HG02759 (cell line): ENCODE results near the gene CELF4.

Experiments
- ATAC-seq: cut with Tn5 transposase; IDR thresholded peaks from one replicate; pipeline ENCODE4 v1.9.1; 2021; ENCODE audit warnings: mild to moderate bottlenecking, moderate library complexity; ENCODE audit not compliant: unreplicated experiment

The CELF4 gene

DNA sequence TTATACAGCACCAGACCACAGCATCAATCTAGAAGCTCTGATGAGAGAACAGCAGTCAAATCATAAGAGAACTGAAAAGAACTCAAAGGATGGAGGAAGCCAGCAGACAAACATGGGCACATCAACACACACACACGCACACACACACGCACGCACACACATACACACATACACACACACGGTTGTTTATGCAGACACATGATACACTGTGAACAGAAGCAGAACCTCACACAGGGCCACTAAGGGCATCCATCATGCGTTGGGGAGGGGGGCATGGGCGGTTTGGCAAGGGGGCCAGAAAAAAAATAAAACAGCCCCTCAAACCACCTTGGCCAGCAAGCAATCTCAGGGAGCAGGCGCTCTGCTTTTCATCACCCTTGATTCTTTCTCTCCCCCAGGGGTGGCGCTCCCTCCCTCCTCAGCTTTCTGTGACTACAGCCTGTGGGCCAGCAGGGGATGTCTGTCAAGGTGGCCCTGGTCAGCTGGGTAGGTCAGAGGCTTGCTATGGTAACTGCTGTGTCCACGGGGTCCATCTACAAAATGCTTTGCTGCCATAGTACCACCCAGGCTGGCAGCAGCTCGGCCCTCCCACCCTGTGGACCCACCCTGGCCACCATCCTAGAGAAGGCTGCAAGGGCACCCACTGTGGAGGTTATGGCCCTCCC, 318.0 kb downstream of the CELF4 start:
- ATAC-seq, result no peak

DNA sequence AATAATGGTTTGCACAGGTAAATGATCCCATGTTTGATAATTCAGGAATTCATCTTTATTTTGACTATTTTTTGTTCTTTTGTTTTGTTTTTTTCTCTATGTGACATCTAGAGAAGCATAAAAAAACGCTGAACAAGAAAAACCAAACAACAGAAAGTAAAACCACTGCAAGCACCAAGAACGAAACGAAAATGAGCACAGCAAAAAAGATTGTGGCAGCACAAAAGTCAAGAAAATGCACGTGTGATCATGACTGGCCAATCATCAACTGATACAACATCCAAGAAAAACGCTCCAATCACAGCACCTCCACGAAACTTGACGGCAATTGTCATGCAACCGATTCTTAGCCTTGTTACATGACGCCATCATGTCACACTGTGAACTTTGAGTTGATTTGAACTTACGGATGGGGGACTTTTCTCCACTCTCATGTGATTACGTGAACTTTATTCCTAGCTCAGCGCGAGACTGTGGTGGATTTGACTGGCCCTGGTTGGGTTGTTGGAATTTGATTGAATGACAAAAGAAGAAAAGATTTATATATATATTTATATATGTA, 318.7 kb downstream of the CELF4 start:
- no peak for ATAC-seq

- ATAC-seq, result no peak
These were observed 321.0 kb downstream of the CELF4 start for GRCh38 chr18:37244618-37245017.

- ATAC-seq, result no peak
These were observed 321.9 kb downstream of the CELF4 start for GRCh38 chr18:37243741-37244140.

GRCh38 chr18:37242826-37243560, 322.6 kb downstream of the CELF4 start:
- ATAC-seq, result no peak

GRCh38 chr18:37242091-37242490, 323.5 kb downstream of the CELF4 start:
- ATAC-seq, result no peak

GRCh38 chr18:37238282-37239108, 327.1 kb downstream of the CELF4 start:
- no peak for ATAC-seq

DNA sequence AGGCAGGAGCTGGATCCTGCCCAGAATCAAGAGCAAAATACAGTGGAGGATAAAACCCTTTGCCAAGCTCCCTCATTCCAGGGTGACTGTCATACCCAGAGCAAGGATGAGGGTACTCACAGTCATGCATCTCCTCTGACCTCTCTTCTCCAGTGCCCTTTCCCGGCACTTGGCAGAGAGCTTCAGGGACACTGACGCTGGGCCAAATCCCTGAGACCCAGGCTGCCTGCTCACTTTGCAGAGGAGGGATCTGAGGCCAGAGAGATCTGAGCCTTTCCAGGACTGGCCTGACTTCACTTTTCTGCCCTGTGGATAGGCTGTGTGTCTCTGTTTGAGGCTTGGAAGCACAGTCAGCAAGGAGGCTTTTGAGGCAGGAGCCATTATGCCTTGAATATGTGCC, 330.0 kb downstream of the CELF4 start:
- no peak for ATAC-seq

DNA sequence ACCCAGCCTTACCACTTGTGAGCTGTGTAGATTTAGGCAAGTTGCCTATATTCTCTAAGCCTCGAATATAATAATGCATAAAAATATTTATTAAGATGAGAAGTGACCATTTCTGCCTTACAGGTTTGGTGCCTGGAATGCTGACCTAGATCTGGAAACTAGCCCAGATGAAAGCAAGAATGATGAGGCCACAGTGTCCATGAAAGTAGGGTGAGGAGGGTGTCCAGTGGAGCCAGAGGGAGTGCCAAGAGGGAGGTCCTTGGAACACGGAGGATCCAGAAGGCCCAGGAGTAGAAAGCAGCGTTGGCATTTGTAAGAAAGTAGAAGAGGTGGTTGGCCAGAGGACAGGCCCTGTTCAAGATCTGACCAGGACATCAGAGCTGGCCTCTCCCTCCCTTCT, 334.3 kb downstream of the CELF4 start:
- ATAC-seq, result no peak

- ATAC-seq, result no peak
These were observed 334.8 kb downstream of the CELF4 start for GRCh38 chr18:37230768-37231167.

GRCh38 chr18:37225279-37225678, 340.3 kb downstream of the CELF4 start:
- ATAC-seq, result no peak

- ATAC-seq, result no peak
These were observed 342.6 kb downstream of the CELF4 start for GRCh38 chr18:37222999-37223378.

GRCh38 chr18:37222354-37222998, 343.1 kb downstream of the CELF4 start:
- ATAC-seq, result no peak

DNA sequence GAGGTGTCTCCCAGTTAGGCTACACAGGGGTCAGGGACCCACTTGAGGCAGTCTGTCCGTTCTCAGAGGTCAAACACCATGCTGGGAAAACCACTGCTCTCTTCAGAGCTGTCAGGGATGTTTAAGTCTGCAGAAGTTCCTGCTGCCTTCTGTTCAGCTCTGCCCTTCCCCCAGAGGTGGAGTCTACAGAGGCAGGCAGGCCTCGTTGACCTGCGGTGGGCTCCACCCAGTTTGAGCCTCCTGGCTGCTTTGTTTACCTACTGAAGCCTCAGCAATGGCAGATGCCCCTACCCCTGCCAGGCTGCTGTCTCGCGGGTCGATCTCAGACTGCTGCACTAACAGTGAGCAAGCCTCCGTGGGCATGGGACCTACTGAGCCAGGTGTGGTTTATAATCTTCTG, 346.3 kb downstream of the CELF4 start:
- no peak for ATAC-seq

GRCh38 chr18:37218022-37218590, 347.5 kb downstream of the CELF4 start:
- no peak for ATAC-seq

GRCh38 chr18:37210781-37211180, 354.8 kb downstream of the CELF4 start:
- ATAC-seq, result no peak

GRCh38 chr18:37207343-37207742, 358.3 kb downstream of the CELF4 start:
- no peak for ATAC-seq

GRCh38 chr18:37199741-37200140, 365.9 kb downstream of the CELF4 start:
- no peak for ATAC-seq
